GM23248 (cell line): Measurements from ENCODE around the gene UMAD1. TPM values are rescaled to one million over a fixed set of nuclear protein-coding genes. Genes with fewer than 3 reads are reported as not detected.

Experiments
- DNase-seq: peaks from one replicate; pipeline ENCODE4 v3.0.0-alpha.2; 2015
- H2AFZ ChIP-seq: fragments of 200-600 bp; sonication (generic); 2 replicates; pipeline ENCODE4 v1.6.1; 2016; ENCODE audit warnings: antibody characterized with exemption
- H3F3A ChIP-seq: fragments of 200-600 bp; sonication (generic); 2 replicates; pipeline ENCODE4 v1.6.1; 2016; ENCODE audit warnings: mild to moderate bottlenecking, antibody characterized with exemption, mixed run types; ENCODE audit not compliant: insufficient read depth
- H3K27ac ChIP-seq: fragments of 200-600 bp; sonication (generic); 2 replicates; pipeline ENCODE4 v1.5.1; 2016; ENCODE audit warnings: mild to moderate bottlenecking
- H3K27me3 ChIP-seq: fragments of 200-600 bp; sonication (generic); replicated peaks from 2 replicates; pipeline ENCODE4 v1.6.1; 2016; ENCODE audit warnings: mild to moderate bottlenecking; ENCODE audit not compliant: insufficient read depth
- H3K36me3 ChIP-seq: fragments of 200-600 bp; sonication (generic); 2 replicates; pipeline ENCODE4 v1.6.1; 2016; ENCODE audit warnings: low read depth, mild to moderate bottlenecking
- H3K4me1 ChIP-seq: fragments of 200-600 bp; sonication (generic); 2 replicates; pipeline ENCODE4 v1.6.1; 2016; ENCODE audit warnings: mild to moderate bottlenecking; ENCODE audit not compliant: insufficient read depth
- H3K4me2 ChIP-seq: fragments of 200-600 bp; sonication (generic); one replicate; pipeline ENCODE4 v1.6.1; 2016; ENCODE audit warnings: mild to moderate bottlenecking; ENCODE audit not compliant: unreplicated experiment
- H3K4me3 ChIP-seq: fragments of 200-600 bp; sonication (generic); 2 replicates; pipeline ENCODE4 v1.5.1; 2016; ENCODE audit warnings: mild to moderate bottlenecking
- H3K79me2 ChIP-seq: fragments of 200-600 bp; sonication (generic); 2 replicates; pipeline ENCODE4 v1.6.1; 2016; ENCODE audit warnings: mild to moderate bottlenecking; ENCODE audit not compliant: insufficient read depth
- H3K9ac ChIP-seq: fragments of 200-600 bp; sonication (generic); 2 replicates; pipeline ENCODE4 v1.6.1; 2016; ENCODE audit warnings: mild to moderate bottlenecking
- H3K9me2 ChIP-seq: fragments of 200-600 bp; sonication (generic); 2 replicates; pipeline ENCODE4 v1.6.1; 2016; ENCODE audit warnings: mixed run types, mild to moderate bottlenecking, moderate library complexity; ENCODE audit not compliant: insufficient read depth
- H3K9me3 ChIP-seq: fragments of 200-600 bp; sonication (generic); one replicate; pipeline ENCODE4 v1.6.1; 2017; ENCODE audit warnings: low read depth
- H4K20me1 ChIP-seq: fragments of 200-600 bp; sonication (generic); 2 replicates; pipeline ENCODE4 v1.6.0; 2016; ENCODE audit not compliant: insufficient read depth
- EZH2 ChIP-seq: fragments of 200-600 bp; sonication (generic); IDR thresholded peaks from 2 replicates; pipeline ENCODE4 v1.6.1; 2018; ENCODE audit warnings: antibody characterized with exemption, mild to moderate bottlenecking; ENCODE audit not compliant: insufficient read depth, poor library complexity, severe bottlenecking
- EZH2phosphoT487 ChIP-seq: fragments of 200-600 bp; sonication (generic); IDR thresholded peaks from 2 replicates; pipeline ENCODE4 v1.6.1; 2018; ENCODE audit warnings: antibody characterized with exemption, moderate library complexity, mild to moderate bottlenecking, low read depth; ENCODE audit not compliant: insufficient read depth
- WGBS, 2 experiments: methylation state at CpG; one replicate each; pipeline ENCODE4 v1.1.6; 2015 to 2017; ENCODE audit warnings: low lambda C conversion rate in 2 of 2, low coverage in 1 of 2; ENCODE audit errors: missing lambda C conversion rate in 2 of 2; 5-methylcytosine and 5-hydroxymethylcytosine counted together
- in situ Hi-C: fragments of 300-500 bp; cut with MboI; formaldehyde crosslinking; loops from 2 replicates; pipeline ENCODE4 v1.15.0; 2020
- polyA plus RNA-seq: library from polyadenylated mRNA; unstranded; fragments of >200 nt; fragmentation: Nextera tagmentation; extraction: Ambion mirVana; gene quantifications from 2 replicates; pipeline ENCODE4 v1.2.1, GENCODE V29; 2016
- total RNA-seq: library from RNA; depleted of rRNA; stranded (reverse); fragments of >200 nt; shearing (Covaris generic); gene quantifications from 2 replicates; pipeline ENCODE4 v1.2.3, GENCODE V29; 2014

UMAD1 gene
- total and polyA plus RNA-seq, 2 experiments from 2014 or later, result 11.8 to 18.6 TPM

DNA sequence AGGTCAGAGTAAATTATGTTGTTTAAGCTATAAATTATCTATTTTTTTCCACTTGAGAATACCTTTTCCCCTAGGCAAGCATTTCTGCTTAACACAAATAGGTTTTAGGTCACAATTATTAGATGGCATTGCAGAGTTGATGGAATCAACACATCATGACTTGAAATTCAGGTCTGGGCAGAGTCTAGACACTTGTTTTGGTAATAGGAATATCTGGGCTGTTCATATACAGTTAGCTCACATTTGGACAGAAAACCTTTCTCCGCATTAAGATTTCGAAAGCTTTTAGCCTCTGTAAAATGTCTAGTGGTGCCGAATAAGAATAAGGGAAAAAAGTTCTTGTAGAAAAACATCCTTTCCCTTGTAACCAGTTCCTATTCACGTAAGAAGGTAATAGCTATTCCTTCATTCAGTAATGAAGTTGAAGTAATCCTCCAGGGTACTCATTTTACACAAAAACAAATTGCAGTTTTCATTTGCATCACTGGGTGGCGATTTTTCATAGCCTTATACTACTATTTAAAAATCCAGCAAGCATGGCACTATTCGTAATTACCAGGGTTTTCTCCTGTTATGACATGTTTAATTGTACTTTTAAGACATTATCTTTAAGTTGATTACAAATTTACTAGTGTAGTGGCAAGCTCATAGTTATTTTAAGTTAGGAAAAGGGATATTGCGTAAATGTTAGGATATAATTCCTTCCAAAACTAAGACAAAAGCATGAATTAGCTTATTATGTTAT lies 40.8 kb downstream of the UMAD1 start:
- Histone ChIP-seq H3K9ac (no peak overlapping the region), H3K4me1 (no peaks in the 10 kb centered on the region), H3K79me2 (no peaks in the 10 kb centered on the region), H3K27ac (no peak overlapping the region), H3K9me3 (no peaks in the 10 kb centered on the region), H2AFZ (peak overlapping the region; percentile 70), H3K4me2 (no peak overlapping the region), H3K9me2 (no peaks in the 10 kb centered on the region), H3K4me3 (no peak overlapping the region), H3F3A (no peaks in the 10 kb centered on the region), H4K20me1 (no peaks in the 10 kb centered on the region), H3K36me3 (no peaks in the 10 kb centered on the region), H3K27me3 (no peaks in the 10 kb centered on the region)
- WGBS, 2 experiments, result 42 to 44% methylated on average over 7 of the region's 7 CpGs
- peak; percentile 71 for DNase-seq
- in situ Hi-C loops, result no loop called here
- no peak for TF ChIP-seq EZH2
- TF ChIP-seq EZH2phosphoT487, result no peak

DNA sequence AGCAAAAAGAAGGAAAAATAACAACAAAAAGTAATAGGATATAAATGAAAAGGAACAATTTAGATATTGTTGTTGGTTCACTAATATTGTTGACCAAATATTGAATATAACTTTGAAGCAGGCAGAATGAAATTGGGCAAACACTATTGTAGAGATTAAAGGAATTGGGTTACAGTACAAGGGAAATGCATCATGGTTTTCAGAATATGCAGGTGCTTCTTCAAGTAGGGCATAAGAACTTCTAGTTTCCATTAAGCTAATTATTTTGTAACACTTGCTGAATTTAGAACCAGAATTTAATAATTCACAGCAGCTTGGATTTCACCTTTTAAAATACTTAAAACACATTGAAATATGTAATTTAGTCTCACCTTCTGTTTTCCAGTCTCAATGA lies 41.4 kb downstream of the UMAD1 start:
- in situ Hi-C loops, result no loop called here
- no peaks in the 10 kb centered on the region for H3K4me1 ChIP-seq

DNA sequence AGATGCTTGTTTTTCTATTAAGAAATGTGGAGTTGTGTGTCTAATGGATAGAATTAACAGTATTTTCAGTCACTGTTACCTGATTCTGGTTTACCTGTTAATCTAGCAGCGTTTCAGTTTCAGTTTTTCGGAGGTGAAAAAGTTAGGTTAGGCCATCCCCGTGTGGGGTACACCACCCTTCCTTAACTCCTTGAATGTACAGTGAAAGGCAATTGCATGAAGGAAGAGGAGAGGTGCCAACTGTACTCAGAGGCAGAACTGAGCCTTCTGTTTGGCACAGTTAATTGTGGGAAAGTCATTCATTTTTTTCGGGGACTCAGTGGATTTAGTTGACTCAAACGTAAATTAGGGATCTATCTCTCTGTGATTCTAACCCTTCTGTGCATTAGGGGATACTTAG lies 42.3 kb downstream of the UMAD1 start:
- Histone ChIP-seq H3K4me3 (no peak overlapping the region), H3K27me3 (no peaks in the 10 kb centered on the region), H3K9me3 (no peaks in the 10 kb centered on the region), H3K4me2 (no peak overlapping the region), H3K9ac (no peak overlapping the region), H3K79me2 (no peaks in the 10 kb centered on the region), H4K20me1 (no peaks in the 10 kb centered on the region), H2AFZ (no peak overlapping the region), H3F3A (no peaks in the 10 kb centered on the region), H3K9me2 (no peaks in the 10 kb centered on the region), H3K36me3 (no peaks in the 10 kb centered on the region), H3K27ac (no peak overlapping the region), H3K4me1 (no peaks in the 10 kb centered on the region)
- no peak for TF ChIP-seq EZH2phosphoT487
- no peak for TF ChIP-seq EZH2
- 79 to 80% methylated on average over 5 of the region's 5 CpGs for WGBS, 2 experiments
- no peak for DNase-seq
- in situ Hi-C loops, result no loop called here

More for the DNA sequence above, 41.4 kb downstream of the UMAD1 start:
- H3F3A ChIP-seq, result no peaks in the 10 kb centered on the region
- H3K36me3 ChIP-seq, result no peaks in the 10 kb centered on the region
- no peak overlapping the region for H3K9ac ChIP-seq
- no peak for DNase-seq
- no peak for TF ChIP-seq EZH2
- TF ChIP-seq EZH2phosphoT487, result no peak
- no peaks in the 10 kb centered on the region for H3K9me3 ChIP-seq
- no peaks in the 10 kb centered on the region for H4K20me1 ChIP-seq
- peak overlapping the region; percentile 70; the same call in 1 of the 2 replicates for H2AFZ ChIP-seq
- no peaks in the 10 kb centered on the region for H3K79me2 ChIP-seq
- H3K4me3 ChIP-seq, result no peak overlapping the region
- H3K27ac ChIP-seq, result no peak overlapping the region
- H3K4me2 ChIP-seq, result no peak overlapping the region
- H3K9me2 ChIP-seq, result no peaks in the 10 kb centered on the region
- H3K27me3 ChIP-seq, result no peaks in the 10 kb centered on the region

DNA sequence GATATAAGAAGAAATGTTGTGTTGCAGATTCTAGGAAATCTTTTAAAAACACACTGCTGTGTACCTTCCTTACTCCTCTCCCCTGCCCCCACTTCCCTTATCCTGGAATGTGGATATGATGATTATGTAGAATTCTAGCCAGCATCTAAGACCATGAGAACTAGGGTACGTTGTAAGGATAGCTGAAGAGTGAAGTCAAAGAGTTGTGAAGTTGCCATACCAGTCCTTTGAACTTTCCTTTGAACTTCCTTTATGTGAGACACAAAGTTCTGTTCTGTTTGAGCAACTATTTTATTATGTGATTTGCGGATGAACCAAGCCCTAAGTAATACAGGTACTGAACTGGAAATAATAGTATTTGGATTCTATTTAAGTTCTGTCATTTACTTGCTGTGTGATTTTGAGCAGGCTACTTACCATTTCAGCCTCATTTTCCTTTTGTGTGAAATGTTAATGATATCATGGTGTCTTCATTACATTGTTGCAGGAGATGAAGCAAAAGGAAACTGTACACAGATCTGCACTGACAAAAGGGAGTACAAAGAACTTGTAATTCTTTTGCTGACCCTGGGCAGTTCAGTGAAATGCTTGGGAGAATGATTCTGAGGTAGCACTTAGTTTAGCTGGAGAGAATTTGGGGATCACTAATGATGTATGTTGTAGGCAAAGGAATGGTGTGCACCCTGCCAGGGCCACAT lies 46.4 kb downstream of the UMAD1 start:
- Histone ChIP-seq H3K9ac (no peak overlapping the region), H4K20me1 (no peaks in the 10 kb centered on the region), H2AFZ (no peak overlapping the region), H3K27me3 (no peaks in the 10 kb centered on the region), H3K9me2 (no peaks in the 10 kb centered on the region), H3K36me3 (no peaks in the 10 kb centered on the region), H3K4me1 (0 out of 2 replicates have a peak, but pooled peaks cover 8% of the 10 kb centered on the region), H3K4me3 (no peak overlapping the region), H3K27ac (no peak overlapping the region), H3K9me3 (no peaks in the 10 kb centered on the region), H3K4me2 (no peak overlapping the region), H3K79me2 (no peaks in the 10 kb centered on the region), H3F3A (no peaks in the 10 kb centered on the region)
- in situ Hi-C loops, result no loop called here
- TF ChIP-seq EZH2 (no peak), EZH2phosphoT487 (no peak)
- no peak for DNase-seq
- WGBS, 2 experiments, result 75 to 79% methylated on average over 2 of the region's 2 CpGs
